Osteocyte (in vitro differentiated cells): ENCODE data around the gene UNK. TPM values are rescaled to one million over a fixed set of nuclear protein-coding genes. Genes with fewer than 3 reads are reported as not detected.

ENCODE experiments used
- DNase-seq: peaks from one replicate; pipeline ENCODE4 v3.0.0; 2021; ENCODE audit warnings: mixed read lengths; ENCODE audit not compliant: unreplicated experiment; ENCODE audit errors: extremely low spot score
- H3K27ac Mint-ChIP-seq: one replicate; pipeline ENCODE4 v1.8.0; 2021; ENCODE audit warnings: mild to moderate bottlenecking, mixed read lengths; ENCODE audit not compliant: unreplicated experiment
- H3K27me3 Mint-ChIP-seq: one replicate; pipeline ENCODE4 v1.8.0; 2021; ENCODE audit warnings: mixed read lengths; ENCODE audit not compliant: unreplicated experiment
- H3K36me3 Mint-ChIP-seq: one replicate; pipeline ENCODE4 v1.8.0; 2021; ENCODE audit warnings: mixed read lengths; ENCODE audit not compliant: unreplicated experiment
- H3K4me1 Mint-ChIP-seq: one replicate; pipeline ENCODE4 v1.8.0; 2021; ENCODE audit warnings: mixed read lengths; ENCODE audit not compliant: unreplicated experiment
- H3K4me3 Mint-ChIP-seq: one replicate; pipeline ENCODE4 v1.8.0; 2021; ENCODE audit warnings: mild to moderate bottlenecking, moderate library complexity, mixed read lengths; ENCODE audit not compliant: unreplicated experiment
- H3K9me3 Mint-ChIP-seq: one replicate; pipeline ENCODE4 v1.8.0; 2021; ENCODE audit warnings: mixed read lengths; ENCODE audit not compliant: unreplicated experiment
- CTCF ChIP-seq: fragments of 200-600 bp; sonication (generic); IDR thresholded peaks from 2 replicates; pipeline ENCODE4 v1.5.0; 2021; ENCODE audit warnings: antibody characterized with exemption, mild to moderate bottlenecking, moderate library complexity
- total RNA-seq: library from RNA; stranded (reverse); gene quantifications from 2 replicates; pipeline ENCODE4 v1.2.1, GENCODE V29; 2021

The UNK gene
- total RNA-seq, 1 donor from 2014 or later = 38.2 TPM

- H3K27ac Mint-ChIP-seq = no peak overlapping the region
- no peak for DNase-seq
- H3K27me3 Mint-ChIP-seq = no peaks in the 10 kb centered on the region
- no peak overlapping the region for H3K4me3 Mint-ChIP-seq
- peaks cover 9% of the 10 kb centered on the region for H3K36me3 Mint-ChIP-seq
- peaks cover 23% of the 10 kb centered on the region for H3K4me1 Mint-ChIP-seq
- H3K9me3 Mint-ChIP-seq = no peaks in the 10 kb centered on the region
- no peak for TF ChIP-seq CTCF
Measured at GRCh38 chr17:75842411-75842810, 57.8 kb downstream of the UNK start.

GRCh38 chr17:75842963-75843576, 58.5 kb downstream of the UNK start:
- no peak for DNase-seq
- Mint-ChIP-seq H3K27me3 (no peaks in the 10 kb centered on the region), H3K4me1 (peaks cover 23% of the 10 kb centered on the region), H3K27ac (no peak overlapping the region), H3K9me3 (no peaks in the 10 kb centered on the region), H3K4me3 (no peak overlapping the region), H3K36me3 (peaks cover 15% of the 10 kb centered on the region)
- no peak for TF ChIP-seq CTCF

GRCh38 chr17:75843577-75844529, 59.2 kb downstream of the UNK start, which contains the start of gene UNC13D:
Gene UNC13D, minus strand, starts transcription at chr17:75844404. Its CDS starts 67 bp downstream, at chr17:75844337.
- Mint-ChIP-seq H3K4me3 (no peak within 1 kb of the TSS), H3K4me1 (peaks cover 23% of the 10 kb centered on the region), H3K36me3 (peaks cover 19% of the 10 kb centered on the region), H3K9me3 (no peaks in the 10 kb centered on the region), H3K27me3 (no peaks in the 10 kb centered on the region), H3K27ac (peak within 1 kb of the TSS; percentile 85)
- DNase-seq = peak; percentile 81
- no peak for TF ChIP-seq CTCF

GRCh38 chr17:75844530-75845057, 60.0 kb downstream of the UNK start:
- Mint-ChIP-seq H3K9me3 (no peaks in the 10 kb centered on the region), H3K4me1 (peaks cover 23% of the 10 kb centered on the region), H3K36me3 (peaks cover 24% of the 10 kb centered on the region), H3K4me3 (no peak overlapping the region), H3K27ac (no peak overlapping the region), H3K27me3 (no peaks in the 10 kb centered on the region)
- DNase-seq = peak; percentile 84
- no peak for TF ChIP-seq CTCF
